SK-N-SH treated with all-trans-retinoic acid at 6 μM for 48 hours (cell line): ENCODE data around the gene CEACAM5.

Experiments
- ARNTL ChIP-seq: fragments of 450-650 bp; formaldehyde crosslinking; IDR thresholded peaks from 2 replicates; pipeline ENCODE4 v1.5.0; 2020; ENCODE audit warnings: low read depth, mild to moderate bottlenecking, moderate library complexity, borderline replicate concordance
- BACH2 ChIP-seq: fragments of 250-450 bp; sonication (Bioruptor Pico); IDR thresholded peaks from 2 replicates; pipeline ENCODE4 v1.9.0; 2021; ENCODE audit warnings: mild to moderate bottlenecking, borderline replicate concordance
- ESRRG ChIP-seq: fragments of 250-450 bp; sonication (Bioruptor Pico); IDR thresholded peaks from 2 replicates; pipeline ENCODE4 v1.6.1; 2021; ENCODE audit warnings: mild to moderate bottlenecking
- ISL1 ChIP-seq: fragments of 250-450 bp; sonication (Bioruptor Pico); IDR thresholded peaks from 2 replicates; pipeline ENCODE4 v2.1.2; 2022; ENCODE audit warnings: mild to moderate bottlenecking, moderate library complexity
- OSR1 ChIP-seq: fragments of 250-450 bp; sonication (Bioruptor Pico); IDR thresholded peaks from 2 replicates; pipeline ENCODE4 v1.8.0; 2022; ENCODE audit warnings: moderate library complexity, mild to moderate bottlenecking, inconsistent platforms
- RARB ChIP-seq: fragments of 250-450 bp; sonication (Bioruptor Pico); IDR thresholded peaks from 2 replicates; pipeline ENCODE4 v1.8.0; 2021; ENCODE audit warnings: mild to moderate bottlenecking, moderate library complexity
- SNAI2 ChIP-seq: fragments of 250-450 bp; sonication (Bioruptor Pico); IDR thresholded peaks from 2 replicates; pipeline ENCODE4 v1.5.0; 2020; ENCODE audit warnings: mild to moderate bottlenecking, moderate library complexity
- TF ChIP-seq, protein P1 (sequence below): fragments of 250-450 bp; sonication (Bioruptor Pico); IDR thresholded peaks from 2 replicates; pipeline ENCODE4 v1.8.0; 2020; ENCODE audit warnings: mild to moderate bottlenecking, moderate library complexity, borderline replicate concordance
- TF ChIP-seq, protein P2 (sequence below): fragments of 250-450 bp; sonication (Bioruptor Pico); IDR thresholded peaks from 2 replicates; pipeline ENCODE4 v1.5.1; 2020; ENCODE audit warnings: low read depth, mild to moderate bottlenecking, moderate library complexity

DNA sequence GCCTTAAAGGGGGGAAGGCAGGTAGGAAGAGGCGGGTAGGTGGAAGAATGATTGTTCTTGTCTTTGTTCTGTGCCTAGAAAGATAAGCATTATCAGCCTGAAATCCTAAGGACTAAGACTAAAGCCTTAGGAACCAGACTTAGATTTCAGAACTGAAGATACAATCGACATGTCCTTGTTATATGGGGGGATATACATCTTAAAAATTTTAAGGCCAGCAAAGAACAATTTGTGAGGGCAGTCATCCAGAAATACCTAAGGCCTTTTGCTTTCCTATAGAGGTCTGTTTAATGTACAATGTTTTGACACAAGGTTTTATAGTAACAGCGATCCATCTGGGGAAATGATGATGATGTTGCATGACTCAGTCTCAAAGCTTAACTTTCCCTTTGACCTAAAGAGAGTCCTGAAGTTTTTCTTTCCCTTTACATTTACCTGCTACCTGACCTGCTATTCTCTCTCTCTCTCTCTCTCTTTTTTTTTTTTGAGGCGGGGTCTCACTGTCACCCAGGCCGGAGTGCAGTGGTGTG is 26.7 kb downstream of the CEACAM5 start:
- no peak for TF ChIP-seq OSR1
- no peak for TF ChIP-seq ISL1 (CRISPR knock-in tag)
- TF ChIP-seq BACH2 = no peak
- TF ChIP-seq, protein P1, sequence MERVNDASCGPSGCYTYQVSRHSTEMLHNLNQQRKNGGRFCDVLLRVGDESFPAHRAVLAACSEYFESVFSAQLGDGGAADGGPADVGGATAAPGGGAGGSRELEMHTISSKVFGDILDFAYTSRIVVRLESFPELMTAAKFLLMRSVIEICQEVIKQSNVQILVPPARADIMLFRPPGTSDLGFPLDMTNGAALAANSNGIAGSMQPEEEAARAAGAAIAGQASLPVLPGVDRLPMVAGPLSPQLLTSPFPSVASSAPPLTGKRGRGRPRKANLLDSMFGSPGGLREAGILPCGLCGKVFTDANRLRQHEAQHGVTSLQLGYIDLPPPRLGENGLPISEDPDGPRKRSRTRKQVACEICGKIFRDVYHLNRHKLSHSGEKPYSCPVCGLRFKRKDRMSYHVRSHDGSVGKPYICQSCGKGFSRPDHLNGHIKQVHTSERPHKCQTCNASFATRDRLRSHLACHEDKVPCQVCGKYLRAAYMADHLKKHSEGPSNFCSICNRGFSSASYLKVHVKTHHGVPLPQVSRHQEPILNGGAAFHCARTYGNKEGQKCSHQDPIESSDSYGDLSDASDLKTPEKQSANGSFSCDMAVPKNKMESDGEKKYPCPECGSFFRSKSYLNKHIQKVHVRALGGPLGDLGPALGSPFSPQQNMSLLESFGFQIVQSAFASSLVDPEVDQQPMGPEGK (CRISPR knock-in tag) = no peak
- no peak for TF ChIP-seq RARB
- TF ChIP-seq SNAI2 (CRISPR knock-in tag) = no peak
- TF ChIP-seq ESRRG = no peak
- no peak for TF ChIP-seq ARNTL (CRISPR knock-in tag)
- TF ChIP-seq, protein P2, sequence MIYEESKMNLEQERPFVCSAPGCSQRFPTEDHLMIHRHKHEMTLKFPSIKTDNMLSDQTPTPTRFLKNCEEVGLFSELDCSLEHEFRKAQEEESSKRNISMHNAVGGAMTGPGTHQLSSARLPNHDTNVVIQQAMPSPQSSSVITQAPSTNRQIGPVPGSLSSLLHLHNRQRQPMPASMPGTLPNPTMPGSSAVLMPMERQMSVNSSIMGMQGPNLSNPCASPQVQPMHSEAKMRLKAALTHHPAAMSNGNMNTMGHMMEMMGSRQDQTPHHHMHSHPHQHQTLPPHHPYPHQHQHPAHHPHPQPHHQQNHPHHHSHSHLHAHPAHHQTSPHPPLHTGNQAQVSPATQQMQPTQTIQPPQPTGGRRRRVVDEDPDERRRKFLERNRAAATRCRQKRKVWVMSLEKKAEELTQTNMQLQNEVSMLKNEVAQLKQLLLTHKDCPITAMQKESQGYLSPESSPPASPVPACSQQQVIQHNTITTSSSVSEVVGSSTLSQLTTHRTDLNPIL (CRISPR knock-in tag) = no peak
